H9 (cell line): ENCODE data around the gene SPINK1. TPM values are rescaled to one million over a fixed set of nuclear protein-coding genes. Genes with fewer than 3 reads are reported as not detected.
"Not testable (repeated sequence)": the region's sequence is repeated elsewhere in the genome, so short reads cannot be mapped to it uniquely, and the experiment has no call there.

ENCODE experiments used
- DNase-seq: peaks from one replicate; pipeline ENCODE4 v3.0.0-alpha.2; 2017
- H2AFZ ChIP-seq: one replicate; pipeline ENCODE4 v1.6.1; 2013; ENCODE audit warnings: mild to moderate bottlenecking, low read length, control low read depth, moderate library complexity
- H2AK5ac ChIP-seq: 2 replicates; pipeline ENCODE4 v1.6.1; 2013; ENCODE audit warnings: low read length, control low read depth, mixed read lengths; ENCODE audit not compliant: insufficient read length
- H2BK120ac ChIP-seq: one replicate; pipeline ENCODE4 v1.6.1; 2013; ENCODE audit warnings: low read depth, mild to moderate bottlenecking, low read length, control low read depth, inconsistent platforms; ENCODE audit not compliant: poor library complexity, severe bottlenecking
- H2BK12ac ChIP-seq: 2 replicates; pipeline ENCODE4 v1.6.1; 2013; ENCODE audit warnings: low read length, control low read depth, mixed read lengths, low read depth; ENCODE audit not compliant: insufficient read length
- H2BK15ac ChIP-seq: 2 replicates; pipeline ENCODE4 v1.6.1; 2013; ENCODE audit warnings: low read depth, low read length, control low read depth
- H2BK20ac ChIP-seq: one replicate; pipeline ENCODE4 v1.6.1; 2013; ENCODE audit warnings: low read depth, mild to moderate bottlenecking, low read length, control low read depth, inconsistent platforms; ENCODE audit not compliant: poor library complexity, severe bottlenecking
- H2BK5ac ChIP-seq: 2 replicates; pipeline ENCODE4 v1.6.1; 2013; ENCODE audit warnings: low read length, control low read depth, mixed read lengths; ENCODE audit not compliant: insufficient read length
- H3K14ac ChIP-seq: 2 replicates; pipeline ENCODE4 v1.6.1; 2013; ENCODE audit warnings: low read length, control low read depth; ENCODE audit not compliant: insufficient read depth
- H3K18ac ChIP-seq: 2 replicates; pipeline ENCODE4 v1.6.1; 2013; ENCODE audit warnings: low read depth, mild to moderate bottlenecking, mixed read lengths, low read length, control low read depth; ENCODE audit not compliant: insufficient read length
- H3K23ac ChIP-seq: 2 replicates; pipeline ENCODE4 v1.6.1; 2013; ENCODE audit warnings: low read length, control low read depth, mixed read lengths, low read depth; ENCODE audit not compliant: insufficient read length
- H3K23me2 ChIP-seq: 2 replicates; pipeline ENCODE4 v1.6.1; 2013; ENCODE audit warnings: low read depth, mild to moderate bottlenecking, mixed read lengths, low read length, control low read depth; ENCODE audit not compliant: insufficient read length, poor library complexity, severe bottlenecking
- H3K27ac ChIP-seq: 2 replicates; pipeline ENCODE4 v1.5.1; 2013; ENCODE audit warnings: low read length, control low read depth, mixed read lengths, low read depth; ENCODE audit not compliant: insufficient read length
- H3K27me3 ChIP-seq: 2 replicates; pipeline ENCODE4 v1.6.1; 2013; ENCODE audit warnings: low read length, control low read depth, inconsistent platforms; ENCODE audit not compliant: insufficient read depth
- H3K4ac ChIP-seq: 2 replicates; pipeline ENCODE4 v1.6.1; 2013; ENCODE audit warnings: low read depth, mild to moderate bottlenecking, control low read depth, inconsistent platforms, low read length, moderate library complexity
- H3K4me1 ChIP-seq: 2 replicates; pipeline ENCODE4 v1.6.1; 2013; ENCODE audit warnings: low read length, control low read depth, inconsistent platforms; ENCODE audit not compliant: insufficient read depth
- H3K4me2 ChIP-seq: 2 replicates; pipeline ENCODE4 v1.6.1; 2013; ENCODE audit warnings: low read length, control low read depth, mixed read lengths; ENCODE audit not compliant: insufficient read length, insufficient read depth
- H3K56ac ChIP-seq: 2 replicates; pipeline ENCODE4 v1.6.1; 2013; ENCODE audit warnings: low read depth, mild to moderate bottlenecking, mixed read lengths, low read length, control low read depth; ENCODE audit not compliant: insufficient read length
- H3K79me1 ChIP-seq: 2 replicates; pipeline ENCODE4 v1.6.1; 2013; ENCODE audit warnings: low read depth, mild to moderate bottlenecking, moderate library complexity, low read length, control low read depth, inconsistent platforms; ENCODE audit not compliant: insufficient read depth, poor library complexity, severe bottlenecking
- H3K79me2 ChIP-seq: 2 replicates; pipeline ENCODE4 v1.6.1; 2013; ENCODE audit warnings: low read length, control low read depth, inconsistent platforms; ENCODE audit not compliant: insufficient read depth
- H3K9ac ChIP-seq: 2 replicates; pipeline ENCODE4 v1.6.1; 2013; ENCODE audit warnings: low read length, control low read depth, mixed read lengths; ENCODE audit not compliant: insufficient read length; ENCODE audit errors: extremely low read depth
- H3K9me3 ChIP-seq: one replicate; pipeline ENCODE4 v1.6.1; 2013; ENCODE audit warnings: low read depth, low read length, inconsistent platforms; ENCODE audit not compliant: control insufficient read depth
- H3T11ph ChIP-seq: one replicate; pipeline ENCODE4 v1.6.1; 2013; ENCODE audit warnings: mild to moderate bottlenecking, low read length, control low read depth, inconsistent platforms
- H4K20me1 ChIP-seq: one replicate; pipeline ENCODE4 v1.6.1; 2013; ENCODE audit not compliant: control insufficient read depth, insufficient read length, insufficient read depth
- H4K5ac ChIP-seq: 2 replicates; pipeline ENCODE4 v1.6.1; 2013; ENCODE audit warnings: low read depth, mild to moderate bottlenecking, mixed read lengths, low read length, control low read depth; ENCODE audit not compliant: insufficient read length
- H4K8ac ChIP-seq: replicated peaks from 2 replicates; pipeline ENCODE4 v1.6.1; 2013; ENCODE audit warnings: low read length, control low read depth, mixed read lengths, low read depth; ENCODE audit not compliant: insufficient read length
- H4K91ac ChIP-seq: 2 replicates; pipeline ENCODE4 v1.6.1; 2013; ENCODE audit warnings: low read depth, mild to moderate bottlenecking, moderate library complexity, mixed read lengths, low read length, control low read depth; ENCODE audit not compliant: insufficient read length
- H3K27ac Mint-ChIP-seq, 3 experiments: 2 replicates in 2 of 3; 3 replicates in 1 of 3; pipeline ENCODE4 v1.8.0; 2020 to 2021; ENCODE audit warnings: mixed read lengths in 3 of 3, mild to moderate bottlenecking in 1 of 3, moderate library complexity in 1 of 3
- H3K27me3 Mint-ChIP-seq: 2 replicates; pipeline ENCODE4 v1.8.0; 2021; ENCODE audit warnings: low read depth, mild to moderate bottlenecking, moderate library complexity, mixed read lengths
- H3K36me3 Mint-ChIP-seq, 3 experiments: 2 replicates in 2 of 3; 3 replicates in 1 of 3; pipeline ENCODE4 v1.8.0; 2020 to 2021; ENCODE audit warnings: low read depth in 3 of 3, mixed read lengths in 3 of 3; ENCODE audit not compliant: insufficient read depth in 1 of 3
- H3K4me1 Mint-ChIP-seq, 2 experiments: 2 replicates each; pipeline ENCODE4 v1.8.0; 2020; ENCODE audit warnings: mixed read lengths in 2 of 2
- H3K4me3 Mint-ChIP-seq, 2 experiments: 2 replicates in 1 of 2; 3 replicates in 1 of 2; pipeline ENCODE4 v1.8.0; 2020 to 2021; ENCODE audit warnings: mild to moderate bottlenecking in 2 of 2, mixed read lengths in 2 of 2, moderate library complexity in 1 of 2
- H3K9me3 Mint-ChIP-seq, 2 experiments: 2 replicates in 1 of 2; 3 replicates in 1 of 2; pipeline ENCODE4 v1.8.0; 2020; ENCODE audit warnings: mild to moderate bottlenecking in 2 of 2, mixed read lengths in 2 of 2, moderate library complexity in 1 of 2
- CTCF ChIP-seq: fragments of 200-600 bp; sonication (generic); conservative IDR thresholded peaks from 3 replicates; pipeline ENCODE4 v1.8.0; 2021; ENCODE audit warnings: antibody characterized with exemption, mild to moderate bottlenecking
- WGBS: extraction: QIAGEN DNeasy Blood & Tissue Kit; methylation state at CpG from one replicate; pipeline ENCODE4 v1.1.7; 2013; ENCODE audit warnings: missing lambda C conversion rate, low lambda C conversion rate, mixed read lengths; ENCODE audit not compliant: insufficient read length; ENCODE audit errors: extremely low coverage; 5-methylcytosine and 5-hydroxymethylcytosine counted together
- total RNA-seq: library from RNA; stranded (reverse); gene quantifications from 2 replicates; pipeline ENCODE4 v1.2.1, GENCODE V29; 2021

SPINK1 gene
- total RNA-seq, 1 experiment from 2014 or later = 3.1 TPM

- H2BK15ac ChIP-seq = no peak overlapping the region
- Mint-ChIP-seq H3K27me3 (no peaks in the 10 kb centered on the region), H3K27ac (no peak overlapping the region), H3K4me3 (no peak overlapping the region), H3K9me3 (no peaks in the 10 kb centered on the region), H3K4me1 (peaks cover 2 to 12% of the 10 kb centered on the region in 2 experiments; a peak in 2 of 4 replicates), H3K36me3 (no peaks in the 10 kb centered on the region)
- no peak overlapping the region for H2BK20ac ChIP-seq
- H4K8ac ChIP-seq = no peak overlapping the region
- H3K9ac ChIP-seq = no peak overlapping the region
- no peak overlapping the region for H2AFZ ChIP-seq
- H2BK120ac ChIP-seq = no peak overlapping the region
- no peak overlapping the region for H2BK12ac ChIP-seq
- no CpG with 5 or more reads among the region's 4 CpGs for WGBS
- H3K23me2 ChIP-seq = no peaks in the 10 kb centered on the region
- H3K14ac ChIP-seq = no peak overlapping the region
- no peak overlapping the region for H3K4ac ChIP-seq
- DNase-seq = peak; percentile 43
- H3K23ac ChIP-seq = no peak overlapping the region
- H4K5ac ChIP-seq = no peak overlapping the region
- H2BK5ac ChIP-seq = no peak overlapping the region
- H3K27ac ChIP-seq = no peak overlapping the region
- no peaks in the 10 kb centered on the region for H3K79me2 ChIP-seq
- H3K4me1 ChIP-seq = no peaks in the 10 kb centered on the region
- H3K18ac ChIP-seq = no peak overlapping the region
- no peak overlapping the region for H3K56ac ChIP-seq
- H4K91ac ChIP-seq = no peak overlapping the region
- no peaks in the 10 kb centered on the region for H3K79me1 ChIP-seq
- peak; percentile 97 for TF ChIP-seq CTCF
- no peaks in the 10 kb centered on the region for H3K9me3 ChIP-seq
- no peaks in the 10 kb centered on the region for H4K20me1 ChIP-seq
- H3K4me2 ChIP-seq = no peak overlapping the region
- H2AK5ac ChIP-seq = no peak overlapping the region
- no peaks in the 10 kb centered on the region for H3K27me3 ChIP-seq
- H3T11ph ChIP-seq = no peak overlapping the region
Measured at GRCh38 chr5:147822686-147823491, 8.6 kb downstream of the SPINK1 start.

DNA sequence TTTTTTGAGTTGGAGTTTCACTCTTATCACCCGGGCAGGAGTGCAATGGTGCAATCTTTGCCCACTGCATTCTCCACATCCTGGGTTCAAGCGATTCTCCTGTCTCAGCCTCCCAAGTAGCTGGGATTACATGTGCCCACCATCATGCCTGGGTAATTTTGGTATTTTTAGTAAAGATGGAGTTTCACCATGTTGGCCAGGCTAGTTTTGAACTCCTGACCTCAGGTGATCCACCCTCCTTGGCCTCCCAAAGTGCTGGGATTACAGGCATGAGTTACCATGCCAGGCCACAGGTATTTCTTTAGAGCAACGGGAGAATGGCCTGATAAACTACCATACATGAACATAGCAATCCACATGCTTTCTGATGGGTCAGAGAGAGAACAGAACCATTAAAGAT lies 9.2 kb downstream of the SPINK1 start:
- H3K4me3 Mint-ChIP-seq, H2BK120ac ChIP-seq, H2BK20ac ChIP-seq, H4K5ac ChIP-seq, H2BK5ac ChIP-seq, H4K8ac ChIP-seq, H3K23ac ChIP-seq, H3K79me1 ChIP-seq, H3K14ac ChIP-seq, H2BK15ac ChIP-seq, H3K27ac ChIP-seq, H3K4me2 ChIP-seq, H4K20me1 ChIP-seq, H4K91ac ChIP-seq, H2AK5ac ChIP-seq, H3K4ac ChIP-seq, H3K27me3 ChIP-seq, H3K9ac ChIP-seq, H3K9me3 ChIP-seq, H3K56ac ChIP-seq, H2BK12ac ChIP-seq, H3K79me2 ChIP-seq, H3K27me3 Mint-ChIP-seq, H3K18ac ChIP-seq, H3T11ph ChIP-seq, H3K36me3 Mint-ChIP-seq, H3K9me3 Mint-ChIP-seq, H3K4me1 ChIP-seq, DNase-seq, H3K23me2 ChIP-seq, H2AFZ ChIP-seq: not testable (repeated sequence)
- WGBS = no CpG with 5 or more reads among the region's 3 CpGs
- Mint-ChIP-seq H3K4me1 (peaks cover 2 to 12% of the 10 kb centered on the region in 2 experiments; a peak in 2 of 4 replicates), H3K27ac (peak overlapping the region in 1 of 3 experiments; percentile 33; a peak in 1 of 7 replicates)
